Cardiac fibroblast (primary cell): ENCODE results near the gene YPEL3.

Experiments
- DNase-seq, 2 donors: peaks; one replicate each; pipeline versions ENCODE4 v3.0.0 to v3.0.0-alpha.2; 2010; ENCODE audit warnings: low read depth in 2 of 2
- H3K4me3 ChIP-seq, 2 donors: replicated peaks in 1 of 2; 1 replicate in 1 of 2; 2 replicates in 1 of 2; pipeline ENCODE4 v1.5.1; 2011; ENCODE audit warnings: low read depth in 2 of 2, low read length in 2 of 2, mild to moderate bottlenecking in 2 of 2, moderate library complexity in 1 of 2
- TF ChIP-seq, protein P1 (sequence below): IDR thresholded peaks from one replicate; pipeline ENCODE4 v1.5.1; 2011; ENCODE audit warnings: low read depth, mild to moderate bottlenecking, low read length, inconsistent platforms

Gene YPEL3

DNA sequence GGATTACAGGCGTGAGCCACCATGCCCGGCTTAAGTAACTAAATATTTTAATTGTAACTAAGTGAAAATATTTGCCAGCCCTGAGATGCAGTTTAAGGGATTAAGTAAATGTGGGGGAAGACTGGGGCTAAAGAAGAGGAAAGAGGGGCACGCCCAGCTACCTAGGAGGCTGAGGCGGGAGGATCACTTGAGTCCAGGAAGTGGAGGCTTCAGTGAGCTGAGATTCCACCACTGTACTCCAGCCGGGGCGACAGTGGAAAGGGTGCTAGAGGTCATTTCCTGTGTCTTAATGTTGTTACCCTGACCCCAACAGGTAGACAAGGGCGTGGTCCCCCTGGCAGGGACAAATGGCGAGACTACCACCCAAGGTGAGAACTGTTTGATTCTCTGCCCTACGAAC is 27.7 kb downstream of the YPEL3 start:
- TF ChIP-seq, protein P1, sequence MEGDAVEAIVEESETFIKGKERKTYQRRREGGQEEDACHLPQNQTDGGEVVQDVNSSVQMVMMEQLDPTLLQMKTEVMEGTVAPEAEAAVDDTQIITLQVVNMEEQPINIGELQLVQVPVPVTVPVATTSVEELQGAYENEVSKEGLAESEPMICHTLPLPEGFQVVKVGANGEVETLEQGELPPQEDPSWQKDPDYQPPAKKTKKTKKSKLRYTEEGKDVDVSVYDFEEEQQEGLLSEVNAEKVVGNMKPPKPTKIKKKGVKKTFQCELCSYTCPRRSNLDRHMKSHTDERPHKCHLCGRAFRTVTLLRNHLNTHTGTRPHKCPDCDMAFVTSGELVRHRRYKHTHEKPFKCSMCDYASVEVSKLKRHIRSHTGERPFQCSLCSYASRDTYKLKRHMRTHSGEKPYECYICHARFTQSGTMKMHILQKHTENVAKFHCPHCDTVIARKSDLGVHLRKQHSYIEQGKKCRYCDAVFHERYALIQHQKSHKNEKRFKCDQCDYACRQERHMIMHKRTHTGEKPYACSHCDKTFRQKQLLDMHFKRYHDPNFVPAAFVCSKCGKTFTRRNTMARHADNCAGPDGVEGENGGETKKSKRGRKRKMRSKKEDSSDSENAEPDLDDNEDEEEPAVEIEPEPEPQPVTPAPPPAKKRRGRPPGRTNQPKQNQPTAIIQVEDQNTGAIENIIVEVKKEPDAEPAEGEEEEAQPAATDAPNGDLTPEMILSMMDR: no peak
- H3K4me3 ChIP-seq: peak overlapping the region; percentile 11 to 35

DNA sequence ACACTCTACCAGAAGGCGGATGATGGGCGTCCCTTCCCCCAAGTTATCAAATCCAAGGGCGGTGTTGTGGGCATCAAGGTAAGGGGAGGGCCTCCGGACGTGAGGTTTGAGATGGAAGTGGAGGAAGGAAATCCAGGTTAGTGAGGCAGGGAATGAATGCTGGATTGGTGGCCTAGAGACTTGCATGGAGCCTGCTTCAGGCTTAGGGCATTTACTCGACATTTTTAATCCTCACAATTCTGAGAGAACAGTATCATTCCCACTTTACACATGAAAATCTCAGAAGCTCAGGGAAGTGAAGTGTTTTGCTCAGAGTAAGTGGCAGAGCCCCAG is 28.5 kb downstream of the YPEL3 start:
- peak overlapping the region; percentile 98 to 100 for H3K4me3 ChIP-seq
- no peak for DNase-seq
- TF ChIP-seq, protein P1: no peak

More for the DNA sequence above, 27.7 kb downstream of the YPEL3 start:
- no peak for DNase-seq

DNA sequence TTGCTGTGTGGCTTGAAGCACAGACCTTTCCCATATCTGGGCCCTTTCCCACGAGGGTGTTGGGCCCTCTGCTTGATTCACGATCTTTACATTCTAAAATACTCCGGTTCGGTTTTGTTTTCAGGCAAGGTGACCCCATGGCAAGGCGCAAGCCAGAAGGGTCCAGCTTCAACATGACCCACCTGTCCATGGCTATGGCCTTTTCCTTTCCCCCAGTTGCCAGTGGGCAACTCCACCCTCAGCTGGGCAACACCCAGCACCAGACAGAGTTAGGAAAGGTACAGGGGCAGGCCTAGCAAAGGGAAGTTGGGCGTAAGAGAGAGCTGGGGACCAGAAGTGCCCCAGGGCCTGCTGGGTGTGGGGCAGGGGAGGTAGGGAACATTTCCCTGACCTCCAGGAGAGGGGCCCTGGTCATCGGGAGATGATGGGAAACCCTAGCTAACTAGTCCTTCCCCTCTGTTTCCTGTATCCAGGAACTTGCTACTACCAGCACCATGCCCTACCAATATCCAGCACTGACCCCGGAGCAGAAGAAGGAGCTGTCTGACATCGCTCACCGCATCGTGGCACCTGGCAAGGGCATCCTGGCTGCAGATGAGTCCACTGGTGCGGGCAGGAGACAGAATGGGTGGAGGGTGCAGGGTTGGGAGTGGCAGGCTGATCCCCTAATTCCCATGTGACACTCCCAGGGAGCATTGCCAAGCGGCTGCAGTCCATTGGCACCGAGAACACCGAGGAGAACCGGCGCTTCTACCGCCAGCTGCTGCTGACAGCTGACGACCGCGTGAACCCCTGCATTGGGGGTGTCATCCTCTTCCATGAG is 29.0 kb downstream of the YPEL3 start:
- DNase-seq: no peak
- peak overlapping the region; percentile 98 to 100 for H3K4me3 ChIP-seq
- TF ChIP-seq, protein P1: no peak

DNA sequence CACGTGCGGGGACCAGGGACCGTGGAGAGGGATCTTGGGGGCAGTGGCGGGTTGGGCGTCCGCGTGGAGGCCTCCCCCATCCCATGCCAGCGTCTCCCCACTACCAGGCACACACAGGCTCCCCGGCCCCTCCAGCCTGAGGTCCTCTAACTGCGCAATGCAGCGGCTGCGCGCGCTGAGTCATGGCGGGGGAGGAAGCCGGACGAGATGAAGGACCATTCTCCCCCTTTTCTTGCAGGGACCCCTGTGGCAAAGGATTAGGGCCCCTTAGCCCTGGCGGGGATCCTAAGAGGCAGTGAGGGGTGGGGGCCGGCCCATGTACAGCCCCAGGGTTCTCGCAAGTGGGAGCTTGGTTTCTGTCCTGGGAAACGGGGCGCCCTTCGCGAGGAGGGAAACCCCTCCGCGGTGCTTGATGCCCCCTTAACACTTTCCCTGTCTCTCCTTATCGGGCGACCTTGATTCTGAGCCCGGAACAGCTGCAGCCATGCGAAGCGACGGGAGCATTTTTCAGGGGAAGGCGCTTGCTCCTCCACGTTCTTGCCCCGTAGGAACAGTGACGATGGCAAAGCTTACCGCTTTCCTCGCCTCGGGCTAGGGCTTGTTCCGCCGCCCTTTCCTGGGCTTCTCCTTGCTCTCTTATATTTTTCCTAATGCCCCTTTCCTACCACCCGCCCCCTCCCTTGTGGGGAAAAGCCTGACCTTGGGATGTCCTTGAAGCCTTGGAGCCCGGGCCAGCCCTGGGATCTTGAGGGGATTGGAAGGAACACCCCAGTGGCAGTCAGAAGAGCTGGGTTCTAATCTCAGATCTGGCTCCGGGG is 29.9 kb downstream of the YPEL3 start:
- peak overlapping the region; percentile 98 to 100 for H3K4me3 ChIP-seq
- TF ChIP-seq, protein P1: no peak
- DNase-seq: peak; percentile 70 to 76

DNA sequence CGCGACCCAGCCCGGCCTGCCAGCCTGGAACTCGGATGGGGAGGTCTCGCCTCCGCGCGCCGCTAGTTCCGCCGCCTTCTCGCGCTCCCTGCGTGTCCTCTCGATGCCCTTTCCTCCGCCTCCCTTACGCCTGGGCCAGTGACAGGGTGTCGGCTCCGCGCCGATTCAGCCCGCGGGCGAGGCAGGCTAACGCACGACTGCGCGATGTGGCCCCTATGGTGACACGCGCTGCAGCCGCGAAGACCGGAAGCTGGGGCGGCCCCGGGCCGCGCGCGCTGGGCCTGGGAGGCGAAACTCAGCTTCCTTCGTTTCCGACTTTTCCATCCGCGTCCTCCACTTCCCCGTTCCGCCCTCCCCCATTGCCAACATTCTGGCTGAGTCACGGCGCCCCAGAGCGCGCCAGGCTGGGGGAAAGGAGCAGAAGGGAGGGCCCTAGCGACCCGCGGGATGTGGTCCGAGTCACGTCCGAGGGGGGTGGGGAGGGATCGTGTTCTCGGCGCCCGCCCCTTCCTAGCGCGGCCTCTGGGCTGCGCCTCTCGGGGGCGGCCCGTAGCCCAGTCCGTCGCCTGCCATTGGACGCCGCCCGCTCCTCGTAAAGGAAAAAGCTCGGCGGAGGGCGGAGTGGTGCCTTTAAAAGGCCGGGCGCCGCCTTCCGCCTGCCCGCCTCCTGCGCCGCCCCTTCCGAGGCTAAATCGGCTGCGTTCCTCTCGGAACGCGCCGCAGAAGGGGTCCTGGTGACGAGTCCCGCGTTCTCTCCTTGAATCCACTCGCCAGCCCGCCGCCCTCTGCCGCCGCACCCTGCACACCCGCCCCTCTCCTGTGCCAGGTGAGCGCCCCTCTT is 30.7 kb downstream of the YPEL3 start, which contains the start of gene ALDOA:
TSS of gene ALDOA (plus strand) at position 659 of the 841 bp plus-strand sequence. CDS start 1,138 bp downstream, outside the sequence.
- peak within 1 kb of the TSS; percentile 98 to 100 for H3K4me3 ChIP-seq
- peak; percentile 99 to 100 for DNase-seq
- TF ChIP-seq, protein P1: no peak

DNA sequence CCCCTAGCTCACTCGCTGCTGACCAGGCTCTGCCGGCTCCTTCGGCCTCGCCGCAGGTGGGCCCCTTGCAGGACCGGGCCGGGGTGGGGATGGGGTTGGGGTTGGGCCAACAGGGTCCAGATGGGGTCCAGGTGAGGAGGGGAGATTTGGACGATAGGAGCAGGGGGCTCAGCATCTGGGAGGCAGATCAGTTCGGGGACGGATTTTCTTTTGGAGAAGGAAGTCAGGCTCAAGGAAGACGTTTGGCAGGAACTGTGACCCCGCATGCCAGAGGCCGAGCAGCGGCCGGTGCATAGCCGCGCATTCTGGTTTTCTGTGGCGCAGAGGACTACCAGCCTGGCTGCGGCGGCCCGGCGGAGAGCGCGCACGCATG is 31.3 kb downstream of the YPEL3 start:
- no peak for DNase-seq
- peak overlapping the region; percentile 57 to 64 for H3K4me3 ChIP-seq

More for the DNA sequence above, 31.3 kb downstream of the YPEL3 start:
- TF ChIP-seq, protein P1: no peak
